Cardiac muscle cell (in vitro differentiated cells and primary cell): Measurements from ENCODE around the gene SPI1. TPM values are rescaled to one million over a fixed set of nuclear protein-coding genes. Genes with fewer than 3 reads are reported as not detected.

ENCODE experiments used
- DNase-seq, 2 donors: peaks; one replicate each; pipeline versions ENCODE4 v3.0.0 to v3.0.0-alpha.2; 2010 to 2017; ENCODE audit warnings: low read depth in 1 of 2, low spot score in 1 of 2
- H3K27ac ChIP-seq: fragments of 200-600 bp; sonication (generic); 2 replicates; pipeline ENCODE4 v1.5.1; 2016
- H3K27me3 ChIP-seq: fragments of 200-600 bp; sonication (generic); 2 replicates; pipeline ENCODE4 v1.6.0; 2016; ENCODE audit warnings: control low read depth
- H3K36me3 ChIP-seq: fragments of 200-600 bp; sonication (generic); 2 replicates; pipeline ENCODE4 v1.5.1; 2016; ENCODE audit warnings: control low read depth
- H3K4me1 ChIP-seq: fragments of 200-600 bp; sonication (generic); 2 replicates; pipeline ENCODE4 v1.8.1; 2017; ENCODE audit warnings: low read depth, mild to moderate bottlenecking, mixed run types
- H3K4me3 ChIP-seq: fragments of 200-600 bp; sonication (generic); 2 replicates; pipeline ENCODE4 v1.5.1; 2016; ENCODE audit warnings: mild to moderate bottlenecking
- H3K9me3 ChIP-seq: fragments of 200-600 bp; sonication (generic); 2 replicates; pipeline ENCODE4 v1.5.1; 2017; ENCODE audit warnings: low read depth, mild to moderate bottlenecking, control low read depth
- CTCF ChIP-seq: IDR thresholded peaks from 2 replicates; pipeline ENCODE4 v1.5.1; 2012; ENCODE audit warnings: low read depth, mild to moderate bottlenecking, low read length
- polyA plus RNA-seq: library from polyadenylated mRNA; unstranded; fragments of >200 nt; fragmentation: Nextera tagmentation; extraction: Ambion mirVana; gene quantifications from 2 replicates; pipeline ENCODE4 v1.2.1, GENCODE V29; 2016
- total RNA-seq: library from RNA; depleted of rRNA; stranded (reverse); fragments of >200 nt; gene quantifications from 2 replicates; pipeline ENCODE4 v1.2.3, GENCODE V29; 2016

The SPI1 gene
- total and polyA plus RNA-seq, 2 experiments from 2014 or later = 0.56 TPM; not detected in 1

- DNase-seq = no peak
- Histone ChIP-seq H3K27ac (no peak overlapping the region), H3K9me3 (no peaks in the 10 kb centered on the region), H3K27me3 (no peaks in the 10 kb centered on the region), H3K4me3 (no peak overlapping the region), H3K36me3 (no peaks in the 10 kb centered on the region), H3K4me1 (no peaks in the 10 kb centered on the region)
- no peak for TF ChIP-seq CTCF
These were observed 6.2 kb upstream of the SPI1 start for GRCh38 chr11:47384498-47384897.

- H3K9me3 ChIP-seq = no peaks in the 10 kb centered on the region
- DNase-seq = no peak
- H3K27ac ChIP-seq = no peak overlapping the region
- H3K4me3 ChIP-seq = no peak overlapping the region
- no peaks in the 10 kb centered on the region for H3K36me3 ChIP-seq
- no peak for TF ChIP-seq CTCF
- peaks cover 3% of the 10 kb centered on the region for H3K4me1 ChIP-seq
- H3K27me3 ChIP-seq = no peaks in the 10 kb centered on the region
These were observed 4.7 kb upstream of the SPI1 start for GRCh38 chr11:47383071-47383470.

GRCh38 chr11:47380078-47380477 lies 1.7 kb upstream of the SPI1 start:
- Histone ChIP-seq H3K36me3 (no peaks in the 10 kb centered on the region), H3K4me1 (peaks cover 9% of the 10 kb centered on the region), H3K9me3 (no peaks in the 10 kb centered on the region), H3K4me3 (no peak overlapping the region), H3K27ac (no peak overlapping the region), H3K27me3 (no peaks in the 10 kb centered on the region)
- no peak for DNase-seq
- no peak for TF ChIP-seq CTCF

- H3K4me3 ChIP-seq = no peak overlapping the region
- H3K9me3 ChIP-seq = no peaks in the 10 kb centered on the region
- no peaks in the 10 kb centered on the region for H3K27me3 ChIP-seq
- no peak overlapping the region for H3K27ac ChIP-seq
- peaks cover 9% of the 10 kb centered on the region for H3K4me1 ChIP-seq
- TF ChIP-seq CTCF = no peak
- no peak for DNase-seq
- no peaks in the 10 kb centered on the region for H3K36me3 ChIP-seq
These were observed 970 bp upstream of the SPI1 start for GRCh38 chr11:47379317-47379716.

- no peak for TF ChIP-seq CTCF
- DNase-seq = no peak
- H3K27me3 ChIP-seq = no peaks in the 10 kb centered on the region
- no peak overlapping the region for H3K27ac ChIP-seq
- H3K36me3 ChIP-seq = no peaks in the 10 kb centered on the region
- no peaks in the 10 kb centered on the region for H3K9me3 ChIP-seq
- no peak overlapping the region for H3K4me3 ChIP-seq
- peaks cover 9% of the 10 kb centered on the region for H3K4me1 ChIP-seq
These were observed 456 bp upstream of the SPI1 start for GRCh38 chr11:47378836-47379170.

- peak overlapping the region; percentile 35 for H3K27ac ChIP-seq
- H3K4me1 ChIP-seq = peaks cover 9% of the 10 kb centered on the region
- no peaks in the 10 kb centered on the region for H3K9me3 ChIP-seq
- H3K4me3 ChIP-seq = no peak overlapping the region
- no peak for DNase-seq
- no peaks in the 10 kb centered on the region for H3K27me3 ChIP-seq
- no peak for TF ChIP-seq CTCF
- H3K36me3 ChIP-seq = no peaks in the 10 kb centered on the region
These were observed 757 bp downstream of the SPI1 start for GRCh38 chr11:47377571-47378009.
